Choroid plexus epithelial cell (primary cell): ENCODE measurements around the gene SH3TC1.

Source experiments
- DNase-seq: peaks from one replicate; pipeline ENCODE4 v3.0.0-alpha.2; 2010; ENCODE audit warnings: low read depth
- H3K4me3 ChIP-seq: 2 replicates; pipeline ENCODE4 v1.5.1; 2011; ENCODE audit warnings: low read depth, mild to moderate bottlenecking, control low read depth, low read length, moderate library complexity
- CTCF ChIP-seq: conservative IDR thresholded peaks from 2 replicates; pipeline ENCODE4 v1.5.1; 2011; ENCODE audit warnings: low read depth, mild to moderate bottlenecking, control low read depth, inconsistent platforms, low read length, moderate library complexity

Gene SH3TC1

GRCh38 chr4:8192748-8193738 lies 6.0 kb upstream of the SH3TC1 start:
- peak; percentile 54 for TF ChIP-seq CTCF
- H3K4me3 ChIP-seq: no peak overlapping the region
- DNase-seq: peak; percentile 88

- no peak overlapping the region for H3K4me3 ChIP-seq
- no peak for TF ChIP-seq CTCF
- no peak for DNase-seq
These were observed 4.5 kb upstream of the SH3TC1 start for GRCh38 chr4:8194306-8195242.

GRCh38 chr4:8195431-8195830 lies 3.7 kb upstream of the SH3TC1 start:
- DNase-seq: no peak
- no peak overlapping the region for H3K4me3 ChIP-seq
- TF ChIP-seq CTCF: no peak

GRCh38 chr4:8195841-8196458 lies 3.1 kb upstream of the SH3TC1 start:
- H3K4me3 ChIP-seq: no peak overlapping the region
- TF ChIP-seq CTCF: no peak
- no peak for DNase-seq

GRCh38 chr4:8197521-8197920 lies 1.6 kb upstream of the SH3TC1 start:
- no peak for DNase-seq
- H3K4me3 ChIP-seq: no peak overlapping the region
- TF ChIP-seq CTCF: no peak

- no peak for TF ChIP-seq CTCF
- no peak for DNase-seq
- H3K4me3 ChIP-seq: peak overlapping the region; percentile 62
These were observed 734 bp upstream of the SH3TC1 start for GRCh38 chr4:8198206-8198905.
